ENCODE measurements around the gene CASR. TPM values are rescaled to one million over a fixed set of nuclear protein-coding genes. Genes with fewer than 3 reads are reported as not detected.

Gene CASR
- polyA plus RNA-seq, 1 of the 3 experiments (the other 2 are of a cell fraction), result not detected

GRCh38 chr3:122184591-122184929 is 1.1 kb downstream of the CASR start:
- Histone ChIP-seq H3K27me3 (ENCODE audit: insufficient read depth) (peaks cover 25% of the 10 kb centered on the region; the same call in 1 of the 2 replicates), H3K9me3 (no peaks in the 10 kb centered on the region), H3K9me2 (no peaks in the 10 kb centered on the region), H2AFZ (ENCODE audit: low read depth) (no peak overlapping the region), H3K4me1 (ENCODE audit: control insufficient read depth in 1 of 2, insufficient read depth in 2 of 2, low read depth in 1 of 2, low read length in 1 of 2) (no peaks in the 10 kb centered on the region), H3K79me2 (ENCODE audit: insufficient read depth) (no peaks in the 10 kb centered on the region), H3K9ac (no peak overlapping the region), H3K27ac (ENCODE audit: low read depth in 2 of 2, low read length in 1 of 2) (no peak overlapping the region), H3F3A (replicated peaks; ENCODE audit: insufficient read depth) (no peaks in the 10 kb centered on the region), H3K4me2 (no peak overlapping the region), H3K4me3 (ENCODE audit: low read depth in 2 of 2, low read length in 1 of 2) (no peak overlapping the region), H3K36me3 (replicated peaks in 1 of 2; ENCODE audit: control insufficient read depth in 1 of 2, insufficient read depth in 2 of 2, low read length in 1 of 2) (no peaks in the 10 kb centered on the region), H4K20me1 (ENCODE audit: insufficient read depth) (no peaks in the 10 kb centered on the region)
- DNase-seq, result no peak
- CTCF ChIA-PET, result no interaction called here
- WGBS (ENCODE audit: low lambda C conversion rate), result 7% methylated on average over 17 of the region's 19 CpGs
- POLR2A ChIA-PET, result no interaction called here
- TF ChIP-seq USF1 (IDR thresholded peaks at IDR 0.05; ENCODE audit: borderline replicate concordance, low read depth), result no peak
- TF ChIP-seq MAX (IDR thresholded peaks at IDR 0.05; ENCODE audit: low read depth), result no peak
- TF ChIP-seq ZBTB33 (IDR thresholded peaks at IDR 0.05; ENCODE audit: borderline replicate concordance, low read depth), result no peak
- no peak for TF ChIP-seq CHD2 (IDR thresholded peaks at IDR 0.05; ENCODE audit: low read length, partially characterized antibody)
- TF ChIP-seq RFX5 (IDR thresholded peaks at IDR 0.05; ENCODE audit: low read length), result no peak
- no peak for TF ChIP-seq MXI1 (IDR thresholded peaks at IDR 0.05; ENCODE audit: low read depth, low read length)
- TF ChIP-seq EZH2phosphoT487 (IDR thresholded peaks at IDR 0.05; ENCODE audit: borderline replicate concordance, low read depth), result no peak
- TF ChIP-seq IRF3 (IDR thresholded peaks at IDR 0.05; ENCODE audit: low read depth, low read length), result no peak
- TF ChIP-seq TCF12 (IDR thresholded peaks at IDR 0.05), result no peak
- no peak for TF ChIP-seq GATA2 (CRISPR knock-in tag; IDR thresholded peaks at IDR 0.05)

- no peaks in the 10 kb centered on the region for H3F3A ChIP-seq (replicated peaks; ENCODE audit: insufficient read depth)
- no peaks in the 10 kb centered on the region for H3K9me3 ChIP-seq
- H2AFZ ChIP-seq (ENCODE audit: low read depth), result no peak overlapping the region
- H3K27me3 ChIP-seq (ENCODE audit: insufficient read depth), result peaks cover 31% of the 10 kb centered on the region; the same call in 1 of the 2 replicates
- no peaks in the 10 kb centered on the region for H3K79me2 ChIP-seq (ENCODE audit: insufficient read depth)
- no peak for DNase-seq
- H3K4me1 ChIP-seq (ENCODE audit: control insufficient read depth in 1 of 2, insufficient read depth in 2 of 2, low read depth in 1 of 2, low read length in 1 of 2), result no peaks in the 10 kb centered on the region
- no peaks in the 10 kb centered on the region for H3K36me3 ChIP-seq (replicated peaks in 1 of 2; ENCODE audit: control insufficient read depth in 1 of 2, insufficient read depth in 2 of 2, low read length in 1 of 2)
- H4K20me1 ChIP-seq (ENCODE audit: insufficient read depth), result no peaks in the 10 kb centered on the region
- no peak overlapping the region for H3K4me2 ChIP-seq
- POLR2A ChIA-PET, result no interaction called here
- no peak overlapping the region for H3K9ac ChIP-seq
- CTCF ChIA-PET, result no interaction called here
- no peaks in the 10 kb centered on the region for H3K9me2 ChIP-seq
- no peak overlapping the region for H3K27ac ChIP-seq (ENCODE audit: low read depth in 2 of 2, low read length in 1 of 2)
- no peak for TF ChIP-seq YY1 (IDR thresholded peaks at IDR 0.05; ENCODE audit: low read depth)
- TF ChIP-seq USF1 (IDR thresholded peaks at IDR 0.05; ENCODE audit: borderline replicate concordance, low read depth), result no peak
- H3K4me3 ChIP-seq (ENCODE audit: low read depth in 2 of 2, low read length in 1 of 2), result no peak overlapping the region
- WGBS (ENCODE audit: low lambda C conversion rate), result 0% methylated on average over 2 of the region's 2 CpGs
Measured at GRCh38 chr3:122186372-122186771, 2.9 kb downstream of the CASR start.
